CD1c-positive myeloid dendritic cell (primary cell): Measurements from ENCODE around the gene CDON.

Source experiments
- DNase-seq: peaks from one replicate; pipeline ENCODE4 v3.0.0-alpha.2; 2016; ENCODE audit errors: extremely low spot score

The CDON gene

GRCh38 chr11:126062679-126063506, at the start of gene CDON:
TSS of gene CDON (minus strand) at chr11:126062866. CDS start at chr11:126023476, 39,390 bp downstream.
- peak; percentile 89 for DNase-seq

GRCh38 chr11:126111458-126112116, 48.9 kb upstream of the CDON start:
- no peak for DNase-seq

GRCh38 chr11:126109941-126110731, 47.5 kb upstream of the CDON start:
- no peak for DNase-seq

GRCh38 chr11:126106594-126107328, 44.1 kb upstream of the CDON start:
- no peak for DNase-seq

- DNase-seq: no peak
These were observed 43.0 kb upstream of the CDON start for GRCh38 chr11:126105748-126106080.

GRCh38 chr11:126105022-126105747, 42.5 kb upstream of the CDON start:
- no peak for DNase-seq

GRCh38 chr11:126104420-126104819, 41.8 kb upstream of the CDON start:
- DNase-seq: no peak

- no peak for DNase-seq
These were observed 40.5 kb upstream of the CDON start for GRCh38 chr11:126103150-126103549.

- no peak for DNase-seq
These were observed 39.8 kb upstream of the CDON start for GRCh38 chr11:126102436-126102981.

- no peak for DNase-seq
These were observed 39.2 kb upstream of the CDON start for GRCh38 chr11:126101930-126102283.

- DNase-seq: no peak
These were observed 38.7 kb upstream of the CDON start for GRCh38 chr11:126101251-126101929.

- DNase-seq: no peak
These were observed 38.0 kb upstream of the CDON start for GRCh38 chr11:126100716-126101115.

- DNase-seq: no peak
These were observed 35.6 kb upstream of the CDON start for GRCh38 chr11:126098204-126098769.

GRCh38 chr11:126095745-126096144, 33.1 kb upstream of the CDON start:
- DNase-seq: no peak

GRCh38 chr11:126090452-126090851, 27.8 kb upstream of the CDON start:
- DNase-seq: no peak

GRCh38 chr11:126088999-126089398, 26.3 kb upstream of the CDON start:
- DNase-seq: no peak

- no peak for DNase-seq
These were observed 23.6 kb upstream of the CDON start for GRCh38 chr11:126086248-126086647.

GRCh38 chr11:126084608-126084912, 21.9 kb upstream of the CDON start:
- DNase-seq: no peak

- no peak for DNase-seq
These were observed 21.4 kb upstream of the CDON start for GRCh38 chr11:126083829-126084607.
